Peyer's patch (tissue), 4 donors: ENCODE measurements around the gene MXD1. TPM values are rescaled to one million over a fixed set of nuclear protein-coding genes. Genes with fewer than 3 reads are reported as not detected.
A peak's percentile ranks its signal among the peaks of the same experiment; 100 is the strongest.

Source experiments
- DNase-seq, 3 donors: peaks; one replicate each; pipeline ENCODE4 v3.0.0-alpha.2; 2017 to 2019
- H3K27ac ChIP-seq, 4 donors: fragments of 200-600 bp; sonication (generic); one replicate each; pipeline ENCODE4 v1.5.1; 2016 to 2019
- H3K27me3 ChIP-seq, 2 donors: fragments of 200-600 bp; sonication (generic); one replicate each; pipeline ENCODE4 v1.5.1; 2019
- H3K36me3 ChIP-seq, 3 donors: fragments of 200-600 bp; sonication (generic); one replicate each; pipeline ENCODE4 v1.5.1; 2016 to 2019
- H3K4me1 ChIP-seq, 4 donors: fragments of 200-600 bp; sonication (generic); one replicate each; pipeline ENCODE4 v1.5.1; 2016 to 2019
- H3K4me3 ChIP-seq, 4 donors: fragments of 200-600 bp; sonication (generic); 1 replicate in 3 of 4; 2 replicates in 1 of 4; pipeline ENCODE4 v1.5.1; 2016 to 2019; ENCODE audit warnings: mild to moderate bottlenecking in 1 of 4
- H3K9me3 ChIP-seq, 4 donors: fragments of 200-600 bp; sonication (generic); one replicate each; pipeline ENCODE4 v1.5.1; 2016 to 2019; ENCODE audit warnings: mild to moderate bottlenecking in 1 of 4
- POLR2A ChIP-seq, 2 donors: fragments of 450-650 bp; IDR thresholded peaks; one replicate each; pipeline ENCODE4 v1.5.1; 2017; ENCODE audit warnings: antibody characterized with exemption in 2 of 2, mild to moderate bottlenecking in 2 of 2, moderate library complexity in 2 of 2
- total RNA-seq, 4 donors: library from RNA; depleted of rRNA; stranded (reverse); fragments of >200 nt; gene quantifications; one replicate each; pipeline ENCODE4 v1.1.0, GENCODE V29; 2016
- TF ChIP-seq, protein P1 (sequence below), 6 experiments: fragments of 450-650 bp in 4 of 6; fragments of 200-600 bp in 2 of 6; sonication (generic) in 1 of 6; IDR thresholded peaks; one replicate each; pipeline ENCODE4 v1.5.1; 2017 to 2019; ENCODE audit warnings: antibody characterized with exemption in 6 of 6, mild to moderate bottlenecking in 3 of 6, moderate library complexity in 1 of 6

MXD1 gene
- total RNA-seq, 4 donors from 2014 or later, result 18.2 to 83.7 (median 74.4) TPM

GRCh38 chr2:69962986-69963730, 48.2 kb downstream of the MXD1 start:
- no peak overlapping the region for H3K4me3 ChIP-seq
- no peaks in the 10 kb centered on the region for H3K36me3 ChIP-seq
- TF ChIP-seq POLR2A (IDR thresholded peaks at IDR 0.05), result no peak
- TF ChIP-seq, protein P1, sequence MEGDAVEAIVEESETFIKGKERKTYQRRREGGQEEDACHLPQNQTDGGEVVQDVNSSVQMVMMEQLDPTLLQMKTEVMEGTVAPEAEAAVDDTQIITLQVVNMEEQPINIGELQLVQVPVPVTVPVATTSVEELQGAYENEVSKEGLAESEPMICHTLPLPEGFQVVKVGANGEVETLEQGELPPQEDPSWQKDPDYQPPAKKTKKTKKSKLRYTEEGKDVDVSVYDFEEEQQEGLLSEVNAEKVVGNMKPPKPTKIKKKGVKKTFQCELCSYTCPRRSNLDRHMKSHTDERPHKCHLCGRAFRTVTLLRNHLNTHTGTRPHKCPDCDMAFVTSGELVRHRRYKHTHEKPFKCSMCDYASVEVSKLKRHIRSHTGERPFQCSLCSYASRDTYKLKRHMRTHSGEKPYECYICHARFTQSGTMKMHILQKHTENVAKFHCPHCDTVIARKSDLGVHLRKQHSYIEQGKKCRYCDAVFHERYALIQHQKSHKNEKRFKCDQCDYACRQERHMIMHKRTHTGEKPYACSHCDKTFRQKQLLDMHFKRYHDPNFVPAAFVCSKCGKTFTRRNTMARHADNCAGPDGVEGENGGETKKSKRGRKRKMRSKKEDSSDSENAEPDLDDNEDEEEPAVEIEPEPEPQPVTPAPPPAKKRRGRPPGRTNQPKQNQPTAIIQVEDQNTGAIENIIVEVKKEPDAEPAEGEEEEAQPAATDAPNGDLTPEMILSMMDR (IDR thresholded peaks at IDR 0.05), result no peak
- H3K27ac ChIP-seq, result peak overlapping the region in 3 of 4 donors; percentile 81 to 98 (median 89)
- no peaks in the 10 kb centered on the region for H3K27me3 ChIP-seq
- no peaks in the 10 kb centered on the region for H3K9me3 ChIP-seq
- H3K4me1 ChIP-seq, result peaks cover 0 to 7% (median 2%) of the 10 kb centered on the region in 4 donors
- peak in 1 of 3 donors; percentile 36 for DNase-seq

- H3K27ac ChIP-seq, result peak overlapping the region in 3 of 4 donors; percentile 81 to 98 (median 89)
- peak in 2 of 3 donors; percentile 83 to 89 for DNase-seq
- TF ChIP-seq, protein P1 (IDR thresholded peaks at IDR 0.05), result peak in 3 of 6 experiments; percentile 2 to 22 (median 10)
- TF ChIP-seq POLR2A (IDR thresholded peaks at IDR 0.05), result peak; percentile 84 to 90
Observed at GRCh38 chr2:69964353-69964841, 49.5 kb downstream of the MXD1 start.

GRCh38 chr2:69965756-69966445, 51.0 kb downstream of the MXD1 start:
- DNase-seq, result peak in 1 of 3 donors; percentile 39
- H3K9me3 ChIP-seq, result no peaks in the 10 kb centered on the region
- no peak overlapping the region for H3K27ac ChIP-seq
- H3K27me3 ChIP-seq, result no peaks in the 10 kb centered on the region
- H3K36me3 ChIP-seq, result no peaks in the 10 kb centered on the region
- no peak overlapping the region for H3K4me3 ChIP-seq
- TF ChIP-seq, protein P1 (IDR thresholded peaks at IDR 0.05), result no peak
- TF ChIP-seq POLR2A (IDR thresholded peaks at IDR 0.05), result no peak
- peaks cover 0 to 7% (median 2%) of the 10 kb centered on the region in 4 donors for H3K4me1 ChIP-seq

More at GRCh38 chr2:69964353-69964841, 49.5 kb downstream of the MXD1 start:
- Histone ChIP-seq H3K27me3 (no peaks in the 10 kb centered on the region), H3K36me3 (no peaks in the 10 kb centered on the region), H3K9me3 (no peaks in the 10 kb centered on the region), H3K4me1 (peaks cover 0 to 7% (median 2%) of the 10 kb centered on the region in 4 donors), H3K4me3 (peak overlapping the region in 2 of 4 donors; percentile 27 to 40)

- no peak for TF ChIP-seq POLR2A (IDR thresholded peaks at IDR 0.05)
- TF ChIP-seq, protein P1 (IDR thresholded peaks at IDR 0.05), result no peak
- no peaks in the 10 kb centered on the region for H3K9me3 ChIP-seq
- peaks cover 0 to 7% (median 2%) of the 10 kb centered on the region in 4 donors for H3K4me1 ChIP-seq
- DNase-seq, result no peak
- no peak overlapping the region for H3K4me3 ChIP-seq
- H3K27ac ChIP-seq, result no peak overlapping the region
- H3K27me3 ChIP-seq, result no peaks in the 10 kb centered on the region
- H3K36me3 ChIP-seq, result no peaks in the 10 kb centered on the region
Observed at GRCh38 chr2:69966496-69966895, 51.6 kb downstream of the MXD1 start.

- peaks cover 0 to 7% (median under 1%) of the 10 kb centered on the region in 4 donors for H3K4me1 ChIP-seq
- peak in 1 of 3 donors; percentile 31 for DNase-seq
- no peak overlapping the region for H3K4me3 ChIP-seq
- no peaks in the 10 kb centered on the region for H3K36me3 ChIP-seq
- H3K27me3 ChIP-seq, result no peaks in the 10 kb centered on the region
- no peaks in the 10 kb centered on the region for H3K9me3 ChIP-seq
- no peak overlapping the region for H3K27ac ChIP-seq
- no peak for TF ChIP-seq POLR2A (IDR thresholded peaks at IDR 0.05)
Observed at GRCh38 chr2:69968609-69969008, 53.7 kb downstream of the MXD1 start.
